OCI-LY3 (cell line): ENCODE results near the gene ZNF710.

Source experiments
- H2AFZ ChIP-seq: fragments of 200-600, 300-600 bp; shearing (Covaris generic); 2 replicates; pipeline ENCODE4 v1.6.0; 2014; ENCODE audit warnings: antibody characterized with exemption, low read depth, low read length
- H3K27ac ChIP-seq: fragments of 200-600, 300-600 bp; sonication (generic); 2 replicates; pipeline ENCODE4 v1.5.1; 2014; ENCODE audit warnings: mild to moderate bottlenecking, low read length, moderate library complexity, mixed read lengths
- H3K27me3 ChIP-seq: fragments of 200-600, 300-600 bp; sonication (generic); 2 replicates; pipeline ENCODE4 v1.6.1; 2014; ENCODE audit warnings: low read depth, low read length, mixed read lengths
- H3K36me3 ChIP-seq: fragments of 200-600, 300-600 bp; sonication (generic); replicated peaks from 2 replicates; pipeline ENCODE3; 2014; ENCODE audit warnings: low read depth, low read length, mixed read lengths
- H3K4me1 ChIP-seq: fragments of 300-600, 200-600 bp; sonication (generic); 2 replicates; pipeline ENCODE4 v1.6.1; 2014; ENCODE audit warnings: low read length, mixed read lengths
- H3K4me2 ChIP-seq: fragments of 200-600, 300-600 bp; sonication (generic); 2 replicates; pipeline ENCODE4 v1.6.1; 2014; ENCODE audit warnings: low read length, mixed read lengths
- H3K4me3 ChIP-seq: fragments of 300-600, 200-600 bp; sonication (generic); 2 replicates; pipeline ENCODE4 v1.5.1; 2014; ENCODE audit warnings: antibody characterized with exemption, mild to moderate bottlenecking, low read length, moderate library complexity
- H3K79me2 ChIP-seq: fragments of 300-600, 200-600 bp; shearing (Covaris generic); 2 replicates; pipeline ENCODE4 v1.6.1; 2014; ENCODE audit warnings: mild to moderate bottlenecking, low read length, mixed read lengths
- H3K9ac ChIP-seq: fragments of 300-600, 200-600 bp; shearing (Covaris generic); 2 replicates; pipeline ENCODE4 v1.6.0; 2014; ENCODE audit warnings: mild to moderate bottlenecking, low read length, moderate library complexity
- H3K9me3 ChIP-seq: fragments of 200-600, 300-600 bp; shearing (Covaris generic); 2 replicates; pipeline ENCODE4 v1.6.1; 2014; ENCODE audit warnings: low read length, mixed read lengths; ENCODE audit not compliant: insufficient read depth
- H4K20me1 ChIP-seq: fragments of 200-600, 300-600 bp; sonication (generic); 2 replicates; pipeline ENCODE4 v1.6.1; 2016; ENCODE audit warnings: low read length, mixed read lengths; ENCODE audit not compliant: insufficient read depth
- CTCF ChIP-seq: fragments of 200-600, 300-600 bp; sonication (generic); IDR thresholded peaks from 2 replicates; pipeline ENCODE4 v1.5.1; 2014; ENCODE audit warnings: antibody characterized with exemption, low read length, low read depth
- EZH2phosphoT487 ChIP-seq: fragments of 200-600 bp; shearing (Covaris generic); IDR thresholded peaks from 2 replicates; pipeline ENCODE4 v1.6.1; 2018; ENCODE audit warnings: antibody characterized with exemption, mixed run types, low read depth

The ZNF710 gene

DNA sequence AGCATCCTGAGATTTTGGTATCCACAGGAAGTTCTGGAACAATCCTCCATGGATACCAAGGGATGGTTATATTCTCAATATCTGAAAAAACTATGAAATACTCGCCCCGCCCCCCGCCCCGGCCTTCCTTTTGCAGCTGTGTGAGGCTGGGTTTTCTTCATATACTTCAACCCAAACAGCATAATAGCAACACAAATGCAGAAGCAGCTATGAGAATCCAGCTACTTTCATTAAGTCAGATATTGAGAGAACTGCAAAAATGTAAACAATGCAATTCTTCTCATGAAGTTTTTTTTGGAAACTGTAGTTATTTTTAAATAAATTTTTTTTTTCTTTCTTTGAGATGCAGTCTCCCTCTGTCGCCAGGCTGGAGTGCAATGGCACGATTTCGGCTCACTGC, 112.0 kb downstream of the ZNF710 start:
- Histone ChIP-seq H3K27me3 (no peaks in the 10 kb centered on the region), H3K27ac (no peak overlapping the region), H3K9me3 (peaks cover 14% of the 10 kb centered on the region), H3K4me2 (no peak overlapping the region), H3K4me1 (no peaks in the 10 kb centered on the region), H3K79me2 (no peaks in the 10 kb centered on the region), H4K20me1 (no peaks in the 10 kb centered on the region), H3K36me3 (no peaks in the 10 kb centered on the region), H2AFZ (no peak overlapping the region), H3K9ac (no peak overlapping the region), H3K4me3 (no peak overlapping the region)
- no peak for TF ChIP-seq CTCF
- TF ChIP-seq EZH2phosphoT487: no peak

- H2AFZ ChIP-seq: no peak overlapping the region
- no peaks in the 10 kb centered on the region for H3K4me1 ChIP-seq
- TF ChIP-seq CTCF (no peak), EZH2phosphoT487 (no peak)
- H3K27me3 ChIP-seq: 0 out of 2 replicates have a peak, but pooled peaks cover 4% of the 10 kb centered on the region
- no peaks in the 10 kb centered on the region for H3K36me3 ChIP-seq
- H3K27ac ChIP-seq: no peak overlapping the region
- no peaks in the 10 kb centered on the region for H3K79me2 ChIP-seq
- H3K4me2 ChIP-seq: no peak overlapping the region
- peaks cover 14% of the 10 kb centered on the region for H3K9me3 ChIP-seq
- H3K9ac ChIP-seq: no peak overlapping the region
- H4K20me1 ChIP-seq: no peaks in the 10 kb centered on the region
- H3K4me3 ChIP-seq: no peak overlapping the region
These were observed 113.4 kb downstream of the ZNF710 start for GRCh38 chr15:90114451-90114901.

GRCh38 chr15:90115783-90116182, 114.7 kb downstream of the ZNF710 start:
- Histone ChIP-seq H3K9ac (no peak overlapping the region), H3K4me2 (no peak overlapping the region), H3K4me3 (no peak overlapping the region), H4K20me1 (no peaks in the 10 kb centered on the region), H3K36me3 (no peaks in the 10 kb centered on the region), H3K27me3 (0 out of 2 replicates have a peak, but pooled peaks cover 8% of the 10 kb centered on the region), H3K9me3 (peaks cover 14% of the 10 kb centered on the region), H3K4me1 (no peaks in the 10 kb centered on the region), H3K27ac (no peak overlapping the region), H2AFZ (no peak overlapping the region), H3K79me2 (no peaks in the 10 kb centered on the region)
- TF ChIP-seq CTCF (no peak), EZH2phosphoT487 (no peak)

DNA sequence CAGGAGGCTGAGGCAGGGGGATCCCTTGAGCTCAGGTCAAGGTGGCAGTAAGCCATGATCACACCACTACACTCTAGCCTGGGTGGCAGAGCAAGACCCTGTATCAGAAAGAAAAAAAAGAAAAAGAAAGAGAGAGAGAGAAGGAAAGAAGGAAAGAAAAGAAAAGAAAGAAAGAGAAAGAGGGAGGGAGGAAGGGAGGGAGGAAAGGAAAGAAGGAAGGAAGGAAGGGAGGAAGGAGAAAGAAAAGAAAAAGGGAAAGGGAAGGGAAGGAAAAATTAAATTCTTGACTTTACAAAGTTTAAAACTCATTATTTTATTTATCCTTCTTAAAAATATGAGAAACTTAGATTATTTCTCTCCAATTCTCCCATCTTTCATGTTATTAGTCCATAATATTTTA, 118.2 kb downstream of the ZNF710 start:
- no peaks in the 10 kb centered on the region for H4K20me1 ChIP-seq
- no peaks in the 10 kb centered on the region for H3K79me2 ChIP-seq
- H2AFZ ChIP-seq: no peak overlapping the region
- H3K27me3 ChIP-seq: 0 out of 2 replicates have a peak, but pooled peaks cover 8% of the 10 kb centered on the region
- H3K36me3 ChIP-seq: no peaks in the 10 kb centered on the region
- TF ChIP-seq EZH2phosphoT487: no peak
- TF ChIP-seq CTCF: no peak
- H3K9me3 ChIP-seq: peaks cover 8% of the 10 kb centered on the region
- H3K9ac ChIP-seq: no peak overlapping the region
- no peak overlapping the region for H3K4me3 ChIP-seq
- H3K27ac ChIP-seq: no peak overlapping the region
- no peak overlapping the region for H3K4me2 ChIP-seq
- H3K4me1 ChIP-seq: no peaks in the 10 kb centered on the region
